CD4-positive, alpha-beta T cell treated with Interleukin-15 for 4 hours (primary cell): ENCODE measurements around the gene HIVEP3.

Source experiments
- DNase-seq: peaks from one replicate; pipeline ENCODE4 v3.0.0-alpha.2; 2020; ENCODE audit warnings: low spot score

Gene HIVEP3

GRCh38 chr1:41758904-41759548 is 159.7 kb downstream of the HIVEP3 start:
- no peak for DNase-seq

- no peak for DNase-seq
These were observed 160.2 kb downstream of the HIVEP3 start for GRCh38 chr1:41758500-41758899.

- DNase-seq: peak; percentile 30
These were observed 164.2 kb downstream of the HIVEP3 start for GRCh38 chr1:41754540-41754939.

GRCh38 chr1:41752514-41753170 is 166.1 kb downstream of the HIVEP3 start:
- DNase-seq: no peak

- DNase-seq: no peak
These were observed 166.8 kb downstream of the HIVEP3 start for GRCh38 chr1:41751804-41752513.

- no peak for DNase-seq
These were observed 168.6 kb downstream of the HIVEP3 start for GRCh38 chr1:41749991-41750745.

- DNase-seq: no peak
These were observed 173.7 kb downstream of the HIVEP3 start for GRCh38 chr1:41745022-41745421.

- no peak for DNase-seq
These were observed 175.4 kb downstream of the HIVEP3 start for GRCh38 chr1:41743366-41743765.

GRCh38 chr1:41742219-41742618 is 176.5 kb downstream of the HIVEP3 start:
- DNase-seq: no peak

GRCh38 chr1:41741244-41741643 is 177.5 kb downstream of the HIVEP3 start:
- no peak for DNase-seq

GRCh38 chr1:41740630-41741239 is 178.0 kb downstream of the HIVEP3 start:
- DNase-seq: no peak

- DNase-seq: no peak
These were observed 178.7 kb downstream of the HIVEP3 start for GRCh38 chr1:41740058-41740457.

GRCh38 chr1:41739061-41739955 is 179.4 kb downstream of the HIVEP3 start:
- DNase-seq: peak; percentile 65

GRCh38 chr1:41738475-41738874 is 180.2 kb downstream of the HIVEP3 start:
- no peak for DNase-seq

- no peak for DNase-seq
These were observed 180.7 kb downstream of the HIVEP3 start for GRCh38 chr1:41738006-41738405.

GRCh38 chr1:41735631-41736260 is 183.0 kb downstream of the HIVEP3 start:
- no peak for DNase-seq

GRCh38 chr1:41735139-41735538 is 183.6 kb downstream of the HIVEP3 start:
- no peak for DNase-seq

- DNase-seq: no peak
These were observed 184.3 kb downstream of the HIVEP3 start for GRCh38 chr1:41734201-41734970.

- no peak for DNase-seq
These were observed 185.0 kb downstream of the HIVEP3 start for GRCh38 chr1:41733725-41734124.

- DNase-seq: no peak
These were observed 185.7 kb downstream of the HIVEP3 start for GRCh38 chr1:41733021-41733420.
